Inflammatory macrophage treated with lipopolysaccharide for 1 hour (primary cell): Measurements from ENCODE around the gene TAF1D.
"Not testable (repeated sequence)": the region's sequence is repeated elsewhere in the genome, so short reads cannot be mapped to it uniquely, and the experiment has no call there.

ENCODE experiments used
- DNase-seq, 2 donors: peaks; one replicate each; pipeline ENCODE4 v3.0.0-alpha.2; 2020 to 2022

TAF1D gene, protein sequence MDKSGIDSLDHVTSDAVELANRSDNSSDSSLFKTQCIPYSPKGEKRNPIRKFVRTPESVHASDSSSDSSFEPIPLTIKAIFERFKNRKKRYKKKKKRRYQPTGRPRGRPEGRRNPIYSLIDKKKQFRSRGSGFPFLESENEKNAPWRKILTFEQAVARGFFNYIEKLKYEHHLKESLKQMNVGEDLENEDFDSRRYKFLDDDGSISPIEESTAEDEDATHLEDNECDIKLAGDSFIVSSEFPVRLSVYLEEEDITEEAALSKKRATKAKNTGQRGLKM

DNA sequence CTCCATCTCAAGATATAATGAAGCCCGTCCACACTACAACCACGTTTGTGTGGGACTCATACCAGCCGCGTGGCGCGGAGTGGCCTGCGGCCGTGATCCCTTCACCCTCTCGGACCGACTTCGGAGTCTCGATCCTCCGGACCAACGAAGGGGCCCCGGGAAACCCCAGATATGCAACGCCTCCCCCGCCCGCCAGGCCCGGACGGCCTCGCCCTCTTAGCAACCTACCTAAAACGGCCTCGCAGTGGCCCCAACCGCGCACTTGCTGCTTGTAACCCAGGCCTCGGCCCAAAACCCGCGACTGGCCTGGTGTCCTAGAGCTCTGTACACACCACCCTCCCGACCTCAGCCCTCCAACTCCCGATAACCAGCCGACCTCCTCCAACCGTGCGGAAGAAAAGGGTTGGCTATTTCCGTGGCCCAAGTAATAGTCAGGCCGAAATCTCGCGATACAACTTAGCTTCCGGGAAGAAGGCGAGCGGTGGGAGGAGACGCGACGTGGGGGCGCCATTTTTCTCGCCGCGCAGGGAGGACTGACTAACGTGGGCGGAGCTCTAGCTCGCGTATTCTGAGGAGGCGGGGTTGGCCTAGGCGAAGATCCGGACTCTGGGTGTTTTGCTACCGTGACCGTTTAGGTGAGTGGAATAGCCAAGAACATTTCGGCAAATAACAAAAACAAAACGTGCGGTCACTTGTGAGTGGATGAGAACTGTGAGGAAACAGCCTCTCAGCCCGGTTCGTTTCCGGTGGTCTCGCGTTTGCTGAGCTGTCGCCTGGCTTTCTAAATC is at the start of gene TAF1D, which contains the start of gene C11orf54:
TSS of gene TAF1D (minus strand) at position 402 of the 788 bp plus-strand sequence. CDS start 2,191 bp downstream, outside the sequence.
TSS of gene C11orf54 (plus strand) at position 579 of the 788 bp plus-strand sequence. CDS start 5,722 bp downstream, outside the sequence.
- peak; percentile 97 to 99 for DNase-seq

DNA sequence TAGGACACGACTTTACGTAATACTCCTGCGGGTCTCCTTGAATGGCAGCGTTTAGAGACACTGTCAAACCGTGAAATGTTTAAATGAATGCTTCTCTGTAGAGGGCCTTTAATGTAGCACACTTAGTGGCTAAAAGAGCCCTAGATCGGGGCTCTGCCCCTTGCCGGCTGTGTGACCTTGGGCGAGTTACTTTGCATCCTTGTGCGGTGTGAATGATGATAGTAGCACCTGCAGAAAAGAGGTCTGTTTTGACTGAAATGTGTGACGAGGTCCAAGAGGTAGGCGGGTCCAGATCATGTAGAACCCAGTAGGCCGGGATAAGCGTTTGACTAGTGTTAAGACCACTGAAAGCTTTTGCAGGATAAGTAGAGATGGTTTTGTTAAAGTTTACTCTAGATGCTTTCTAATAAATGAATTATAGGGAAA is 43.7 kb upstream of the TAF1D start:
- DNase-seq = no peak

DNA sequence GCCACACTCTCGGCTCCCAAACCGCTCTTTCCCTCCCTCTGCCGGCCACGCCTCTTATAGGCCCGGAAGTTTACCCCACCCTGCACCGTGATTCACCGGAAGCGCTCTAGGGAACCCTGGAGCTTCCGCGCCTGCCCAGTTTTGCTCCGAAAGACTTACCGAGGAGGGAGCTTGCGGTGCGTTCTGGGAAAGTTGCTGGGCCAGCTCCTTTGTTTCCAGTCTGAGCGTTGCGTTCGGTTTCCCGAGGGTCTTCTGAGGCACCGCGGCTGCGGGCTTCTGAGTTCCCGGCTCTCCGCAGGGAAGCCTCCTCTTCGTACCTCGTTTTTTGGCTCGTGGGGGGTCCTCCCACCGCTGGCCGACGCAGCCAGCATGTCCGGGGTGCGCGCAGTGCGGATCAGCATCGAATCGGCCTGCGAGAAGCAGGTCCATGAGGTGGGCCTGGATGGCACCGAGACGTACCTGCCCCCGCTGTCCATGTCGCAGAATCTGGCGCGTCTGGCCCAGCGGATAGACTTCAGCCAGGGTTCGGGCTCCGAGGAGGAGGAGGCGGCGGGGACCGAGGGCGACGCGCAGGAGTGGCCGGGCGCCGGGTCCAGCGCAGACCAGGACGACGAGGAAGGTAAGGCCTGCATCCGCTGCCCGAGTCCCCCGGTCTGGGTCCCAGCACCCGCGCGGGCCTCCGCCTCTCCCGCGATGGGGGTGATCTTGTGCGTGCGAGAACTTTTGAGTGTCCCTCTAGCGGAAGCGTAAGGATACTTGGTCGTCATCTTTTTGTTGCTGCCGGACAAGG is 43.0 kb upstream of the TAF1D start, which contains the start of gene MED17:
TSS of gene MED17 (plus strand) at position 138 of the 790 bp plus-strand sequence. CDS start at position 370, 232 bp downstream.
- peak; percentile 90 to 94 for DNase-seq

DNA sequence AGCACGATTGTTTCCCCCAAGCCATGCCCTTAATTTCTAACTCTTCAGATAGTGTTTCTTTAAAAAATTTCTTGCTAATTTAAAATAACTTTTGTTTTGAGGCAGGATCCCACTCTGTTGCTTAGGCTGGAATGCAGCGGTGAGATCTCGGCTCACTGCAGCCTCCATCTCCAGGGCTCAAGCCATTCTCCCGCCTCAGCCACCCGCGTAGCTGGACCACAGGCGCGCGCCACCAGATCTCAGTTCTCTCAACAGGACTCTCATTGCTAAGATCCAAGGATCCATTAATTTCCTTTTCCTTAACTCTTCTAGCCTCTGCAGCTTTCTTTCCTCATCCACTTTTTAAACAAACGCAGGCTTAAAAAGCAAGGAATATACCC is 42.5 kb upstream of the TAF1D start:
- DNase-seq = no peak

DNA sequence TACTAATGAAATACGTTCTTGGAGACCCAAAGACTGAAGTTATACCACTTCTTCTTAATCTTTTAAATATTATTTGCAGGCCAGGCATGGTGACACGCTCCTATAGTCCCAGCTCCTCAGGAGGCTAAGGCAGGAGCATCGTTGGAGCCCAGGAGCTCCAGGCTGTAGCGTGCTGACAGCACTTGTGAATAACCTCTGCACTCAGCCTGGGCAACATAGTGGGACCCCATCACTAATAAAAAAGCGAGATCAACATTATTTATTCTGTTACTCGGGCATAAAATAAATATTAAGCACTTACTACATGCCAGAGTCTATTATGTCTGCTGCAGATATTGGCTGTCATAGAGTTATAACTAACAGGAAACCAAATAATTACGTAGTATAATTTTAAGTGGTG is 42.1 kb upstream of the TAF1D start:
- DNase-seq = no peak

DNA sequence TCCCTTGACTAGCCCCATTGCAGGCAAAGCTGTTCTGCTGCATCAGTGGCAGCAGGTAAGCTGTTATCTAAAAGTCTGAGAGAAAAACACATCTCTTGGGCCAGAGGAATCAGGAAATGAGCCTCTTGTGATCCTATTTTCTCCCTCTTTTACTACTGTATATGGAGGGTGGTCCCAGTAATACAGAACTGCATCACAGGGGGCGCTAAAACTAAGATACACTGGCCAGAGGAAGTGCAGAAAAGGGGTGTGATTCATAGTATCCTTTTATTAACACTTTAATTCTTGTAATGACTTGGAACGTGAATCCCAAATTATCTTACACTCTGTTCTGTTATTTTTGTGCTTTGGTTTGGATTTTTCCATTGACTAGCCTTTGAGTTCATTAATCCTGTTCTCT is 34.0 kb upstream of the TAF1D start:
- DNase-seq = peak in 1 of 2 donors; percentile 44

DNA sequence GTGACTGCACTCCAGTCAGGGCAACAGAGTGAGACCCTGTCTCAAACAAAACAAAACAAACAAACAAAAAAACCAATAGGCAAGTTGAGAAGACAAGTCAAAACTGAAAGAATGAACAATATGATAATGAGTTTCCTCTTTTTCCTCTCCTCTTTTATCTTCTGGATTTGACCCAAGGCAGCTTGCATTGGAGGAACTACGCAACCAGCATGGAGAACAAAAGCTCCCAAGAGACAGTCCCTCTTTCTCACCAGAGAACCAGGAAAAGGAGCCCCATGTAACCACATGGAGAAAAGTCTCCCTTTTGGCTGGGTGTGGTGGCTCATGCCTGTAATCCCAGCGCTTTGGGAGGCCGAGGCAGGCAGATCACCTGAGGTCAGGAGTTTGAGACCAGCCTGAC is 33.3 kb upstream of the TAF1D start:
- DNase-seq = peak; percentile 25 to 45

DNA sequence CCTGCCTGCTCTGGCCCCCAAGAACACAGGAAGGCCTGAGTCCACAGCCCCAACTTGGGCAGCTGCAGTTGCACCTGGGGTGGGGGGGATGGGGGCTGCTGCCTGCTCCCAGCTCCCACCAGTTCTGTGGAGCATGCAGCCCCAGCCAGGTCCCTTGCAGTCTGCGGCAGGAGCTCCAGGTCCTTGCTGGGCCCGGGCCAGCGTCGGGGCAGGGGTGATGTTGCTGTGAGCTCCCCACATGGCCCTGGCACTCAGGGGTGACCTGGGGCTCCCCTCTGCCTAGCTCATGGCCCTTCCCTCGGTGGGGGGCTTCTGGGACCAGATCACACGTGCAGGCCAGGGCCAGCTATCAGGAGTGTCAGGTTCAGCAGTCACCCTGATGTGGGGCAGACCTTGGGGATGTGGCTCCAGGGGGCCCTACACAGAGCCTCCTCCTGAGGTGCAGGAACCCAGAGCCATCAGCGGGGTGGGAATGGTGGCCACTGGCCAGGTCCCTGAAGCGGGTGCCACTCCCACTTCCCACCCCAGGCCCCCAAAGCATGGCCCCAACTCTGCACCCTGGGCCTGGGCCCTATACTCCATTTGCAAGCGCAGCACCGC is 32.4 kb upstream of the TAF1D start:
- no peak for DNase-seq

DNA sequence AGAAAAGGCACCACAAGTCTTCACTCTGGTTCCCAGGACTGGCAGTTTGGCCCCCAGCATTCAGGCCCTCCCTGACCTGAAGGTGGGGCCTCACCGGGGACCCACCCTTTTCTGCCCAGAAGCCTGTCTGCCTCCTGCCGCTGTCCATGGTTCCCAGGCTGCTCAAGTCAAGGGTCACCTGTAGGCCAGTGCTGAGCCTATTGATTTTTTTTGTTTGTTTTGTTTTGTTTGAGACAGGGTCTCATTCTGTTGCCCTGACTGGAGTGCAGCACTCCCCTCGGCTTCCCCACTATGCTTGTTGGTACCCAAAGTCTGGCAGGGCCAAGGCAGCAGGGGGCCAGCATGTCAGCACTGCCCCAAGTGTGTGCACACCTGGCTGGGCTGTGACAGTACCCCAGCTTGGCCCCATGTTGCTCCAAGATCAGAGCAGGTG is 31.8 kb upstream of the TAF1D start:
- no peak for DNase-seq

DNA sequence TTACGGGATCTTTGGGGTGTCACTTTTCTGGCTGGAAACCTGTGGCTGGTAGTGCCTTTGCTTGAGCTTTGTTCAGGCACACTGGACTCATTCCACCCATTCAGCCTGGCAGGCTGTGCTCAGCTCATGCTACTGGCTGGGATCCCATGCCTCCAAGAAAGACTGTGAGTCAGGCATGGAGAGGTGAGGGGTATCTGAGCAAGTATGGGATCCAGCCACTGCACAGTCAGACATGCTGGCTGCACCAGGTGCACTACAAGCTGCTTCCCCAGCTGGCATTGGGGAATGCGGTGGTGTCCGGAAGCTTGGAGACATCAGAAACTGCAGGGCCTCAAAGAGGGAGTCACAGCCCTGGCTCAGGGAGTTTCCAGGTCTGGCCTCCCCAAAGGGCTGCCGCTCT is 30.8 kb upstream of the TAF1D start:
- no peak for DNase-seq

DNA sequence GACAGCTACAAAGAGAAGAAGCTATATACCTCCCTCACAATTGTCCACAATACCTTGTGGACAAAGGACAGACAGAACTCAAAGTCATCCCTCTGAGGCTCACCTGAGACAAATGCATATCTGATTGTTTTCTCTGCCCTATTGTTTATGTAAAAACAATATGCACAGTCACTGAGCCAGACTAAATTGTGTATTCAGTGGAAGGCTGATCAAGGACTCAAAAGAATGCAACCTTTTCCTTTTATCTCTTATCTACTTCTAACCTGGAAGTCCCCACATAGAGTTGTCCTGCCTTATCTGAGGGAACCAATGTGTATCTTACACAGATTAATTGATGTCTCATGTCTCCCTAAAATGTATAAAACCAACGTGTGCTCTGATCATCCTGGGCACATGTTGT is 28.9 kb upstream of the TAF1D start:
- no peak for DNase-seq

DNA sequence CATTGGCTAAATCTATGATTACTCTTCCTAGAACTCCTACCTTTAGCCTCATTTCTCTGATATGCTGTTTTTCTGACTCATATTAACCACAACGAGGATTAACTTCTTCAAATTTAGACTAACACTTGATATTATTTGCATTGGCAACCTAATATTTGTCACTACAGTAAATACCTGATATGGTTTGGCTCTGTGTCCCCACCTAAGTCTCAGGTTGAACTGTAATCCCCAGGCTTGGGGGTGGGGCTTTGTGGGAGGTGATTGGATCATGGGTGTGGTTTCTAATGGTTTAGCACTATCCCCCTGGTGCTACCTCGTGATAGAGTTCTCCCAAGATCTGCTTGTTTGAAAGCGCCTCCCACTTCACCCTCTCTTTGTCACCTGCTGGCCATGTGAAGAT is 25.7 kb upstream of the TAF1D start:
- DNase-seq = no peak

DNA sequence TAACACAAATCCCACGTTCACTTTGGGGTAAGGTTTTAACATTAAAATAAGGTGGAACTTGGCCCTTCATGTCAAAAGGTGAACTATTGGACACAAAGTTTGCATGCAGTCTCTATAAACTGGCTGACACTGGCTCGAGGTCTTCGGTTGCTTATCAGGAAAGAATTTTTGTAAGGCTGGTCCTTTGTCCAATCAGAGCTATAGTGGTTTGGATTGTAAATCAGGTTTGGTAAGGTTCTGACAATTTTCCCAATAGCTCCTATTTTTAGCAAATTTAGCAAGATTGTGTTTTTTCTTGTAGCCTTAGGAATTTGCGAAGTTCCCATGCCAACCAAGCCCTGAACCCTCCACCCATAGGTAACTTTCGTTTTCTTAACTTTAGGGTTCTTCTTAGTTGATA is 25.2 kb upstream of the TAF1D start:
- no peak for DNase-seq

DNA sequence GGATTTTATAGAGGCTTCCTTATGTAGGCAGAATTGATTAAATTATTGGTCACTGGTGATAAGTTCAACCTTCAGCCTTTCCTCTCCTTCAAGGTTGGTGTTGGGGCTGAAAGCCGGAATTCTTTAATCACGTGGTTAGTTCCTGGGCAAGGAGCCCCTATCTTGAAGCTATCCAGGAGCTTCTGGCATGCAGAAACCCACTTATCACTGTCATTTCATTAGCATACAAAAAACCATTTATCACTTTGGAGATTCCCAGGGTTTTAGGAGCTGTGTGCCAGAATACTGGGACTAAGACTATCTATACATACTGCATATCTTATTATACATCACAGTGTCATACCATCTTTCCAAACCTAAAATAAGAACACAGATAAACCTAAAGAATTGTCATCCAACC is 24.3 kb upstream of the TAF1D start:
- DNase-seq = no peak

DNA sequence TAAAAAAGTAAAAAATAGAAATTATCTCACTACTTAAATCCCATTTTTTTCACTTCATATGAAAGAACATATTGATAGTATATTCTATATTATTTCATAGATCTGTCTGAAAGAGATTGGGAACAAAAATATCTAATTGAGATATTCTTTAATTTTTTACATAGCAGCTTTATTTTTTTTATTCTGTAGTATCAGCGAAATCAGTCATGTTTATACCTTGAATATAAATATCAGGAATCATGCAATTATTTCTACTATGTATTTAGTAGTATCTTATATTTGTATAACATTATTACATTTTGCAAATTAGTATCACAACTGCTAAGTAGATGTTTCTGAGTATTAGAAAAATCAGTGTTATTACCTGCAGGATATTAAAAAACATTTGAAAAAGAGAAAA is 20.6 kb upstream of the TAF1D start:
- DNase-seq = no peak

DNA sequence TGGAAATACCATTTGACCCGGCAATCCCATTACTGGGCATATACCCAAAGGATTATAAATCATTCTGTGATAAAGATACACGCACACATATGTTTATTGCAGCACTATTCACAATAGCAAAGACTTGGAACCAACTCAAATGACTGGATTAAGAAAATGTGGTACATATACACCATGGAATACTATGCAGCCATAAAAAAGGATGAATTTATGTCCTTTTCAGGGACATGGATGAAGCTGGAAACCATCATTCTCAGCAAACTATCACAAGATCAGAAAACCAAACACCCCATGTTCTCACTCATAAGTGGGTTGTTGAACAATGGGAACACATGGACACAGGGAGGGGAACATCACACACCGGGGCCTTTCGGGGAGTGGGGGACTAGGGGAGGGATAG is 17.8 kb upstream of the TAF1D start:
- not testable (repeated sequence) for DNase-seq

DNA sequence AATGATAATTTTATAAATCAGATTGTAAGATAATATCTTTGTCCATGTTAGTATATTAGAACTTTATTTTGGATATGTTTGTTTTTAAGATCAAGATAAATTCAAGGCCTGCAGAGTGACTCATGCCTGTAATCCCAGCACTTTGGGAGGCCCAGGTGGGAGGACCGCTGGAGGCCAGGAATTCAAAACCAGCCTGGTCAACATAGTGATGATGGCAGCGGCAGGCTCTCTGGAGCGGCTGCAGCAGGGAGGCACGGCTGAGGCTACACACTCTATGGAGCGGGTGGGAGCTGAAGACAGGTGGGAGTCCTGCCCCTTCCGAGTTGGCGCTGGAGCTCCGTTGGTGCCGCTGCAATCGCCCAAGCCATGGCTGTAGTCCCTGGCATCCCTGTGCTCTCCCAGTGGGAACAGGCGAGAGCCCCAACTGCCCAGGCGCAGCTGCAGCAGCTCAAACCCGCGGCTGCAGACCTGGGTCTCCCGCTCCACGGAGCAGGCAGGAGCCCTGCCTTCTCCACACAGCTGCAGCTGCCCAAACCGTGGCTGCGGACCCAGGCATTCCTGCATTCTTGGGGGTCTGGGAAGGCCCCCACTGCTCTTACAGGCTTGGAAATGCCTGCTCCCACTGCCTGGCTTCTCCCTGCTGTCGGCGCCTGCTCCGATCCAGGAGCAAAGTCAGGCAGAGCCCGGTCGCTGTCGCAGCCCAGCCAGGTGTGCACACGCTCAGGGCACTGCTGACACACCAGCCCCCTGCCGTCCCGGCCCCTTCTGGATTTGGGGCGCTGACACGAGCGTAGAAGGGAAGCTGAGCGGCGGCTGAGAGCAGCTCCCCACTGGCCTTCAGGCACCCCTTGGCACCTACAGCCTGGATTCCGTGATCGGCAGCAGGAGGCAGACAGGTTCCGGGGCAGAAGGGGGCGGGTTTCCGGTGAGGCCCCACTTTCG is 16.9 kb upstream of the TAF1D start:
- DNase-seq = no peak

DNA sequence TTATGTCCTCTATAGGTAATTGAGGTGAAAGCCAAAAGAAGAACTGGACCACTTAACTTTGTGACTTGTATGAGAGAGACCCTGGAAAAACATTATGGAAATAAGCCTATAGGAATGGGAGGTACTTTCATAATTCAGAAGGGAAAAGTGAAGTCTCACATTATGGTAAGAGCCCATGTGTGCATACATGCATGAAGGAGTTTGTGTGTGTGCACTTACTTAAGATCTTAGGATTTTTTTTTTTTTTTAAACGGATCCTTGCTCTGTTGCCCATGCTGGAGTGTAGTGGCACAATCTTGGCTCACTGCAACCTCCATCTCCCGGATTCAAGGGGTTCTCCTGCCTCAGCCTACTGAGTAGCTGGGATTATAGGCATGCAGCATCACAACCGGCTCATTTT is 16.0 kb upstream of the TAF1D start:
- DNase-seq = no peak

DNA sequence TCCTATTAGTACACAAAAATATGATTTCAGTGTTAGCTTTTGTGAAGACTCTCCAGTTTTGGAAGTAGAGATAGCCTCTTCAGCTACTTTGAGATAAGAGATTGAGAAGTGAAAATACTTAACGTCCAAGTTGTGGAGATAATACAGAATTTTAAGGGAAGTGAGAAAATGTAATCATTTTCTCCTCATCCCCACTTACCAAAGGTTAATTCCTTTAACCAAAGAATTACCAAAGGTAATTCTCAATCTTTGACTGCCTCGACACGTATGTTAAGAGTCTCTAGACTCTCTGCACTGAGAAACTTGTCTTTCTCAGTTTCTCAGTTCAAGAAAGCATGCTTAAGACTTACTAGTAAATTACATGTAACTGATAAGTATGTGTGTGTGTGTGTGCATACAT is 15.5 kb upstream of the TAF1D start:
- no peak for DNase-seq

DNA sequence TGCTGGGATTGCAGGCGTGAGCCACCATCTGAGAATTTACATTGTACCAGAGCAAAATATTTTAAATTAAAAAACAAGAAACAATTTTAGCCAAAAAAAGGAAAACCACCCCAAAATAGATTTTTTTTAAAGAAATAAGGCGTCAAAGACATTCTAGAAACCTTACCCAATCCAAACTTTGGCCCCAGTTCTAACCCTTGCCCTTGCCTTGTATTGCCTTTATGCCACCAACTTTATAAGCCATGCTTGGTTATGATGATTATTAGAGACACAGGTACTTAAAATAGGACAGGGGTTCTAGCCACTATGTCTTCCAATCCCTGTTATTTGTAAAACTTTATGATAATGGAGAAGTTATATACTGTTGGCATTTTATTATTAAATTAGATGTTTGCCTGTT is 11.9 kb upstream of the TAF1D start:
- DNase-seq = no peak

DNA sequence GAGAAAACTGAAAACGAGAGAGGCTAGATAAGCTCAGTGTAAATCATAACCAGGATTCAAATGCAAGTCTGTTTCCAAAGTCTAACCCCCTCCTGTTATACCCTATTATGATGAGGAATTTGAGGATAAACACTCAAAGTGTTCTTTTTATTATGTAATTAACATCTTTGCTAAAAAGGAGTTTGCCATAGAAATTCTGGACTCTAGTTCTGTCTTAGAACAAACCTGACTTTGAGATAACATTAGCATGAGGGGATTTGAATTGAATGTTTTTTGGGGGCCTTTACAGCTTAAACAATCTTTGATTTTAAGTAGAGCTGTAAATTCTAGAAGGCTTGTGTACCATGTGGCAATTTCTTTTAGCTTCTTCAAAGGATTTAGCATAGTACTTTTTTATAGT is 9.7 kb upstream of the TAF1D start:
- DNase-seq = no peak

DNA sequence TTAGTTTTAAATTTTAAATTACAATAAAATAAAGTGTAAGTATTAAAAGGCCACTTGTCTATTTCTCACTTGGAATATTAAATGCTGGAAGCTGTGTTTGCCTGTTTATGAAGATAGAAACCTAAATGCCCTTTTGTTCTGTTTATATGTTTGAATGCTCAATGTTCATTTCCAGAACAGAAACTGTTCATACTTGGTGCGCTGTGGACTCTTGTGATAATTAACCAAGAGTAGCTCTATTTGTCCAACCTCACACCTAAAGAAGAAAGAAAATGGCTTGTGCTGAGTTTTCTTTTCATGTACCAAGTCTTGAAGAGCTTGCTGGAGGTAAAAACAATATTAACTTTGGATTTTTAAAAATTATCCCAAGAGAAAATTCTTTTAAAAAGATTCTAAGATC is 5.8 kb upstream of the TAF1D start:
- DNase-seq = no peak
